ENCODE results near the gene CDKN2D.

Gene CDKN2D

GRCh38 chr19:10555610-10555973 is 13.2 kb downstream of the CDKN2D start:
- Histone ChIP-seq H2BK12ac (ENCODE audit: low read length) (no peak overlapping the region), H3K27me3 (ENCODE audit: insufficient read depth, low read length) (no peaks in the 10 kb centered on the region), H3K4me1 (ENCODE audit: control insufficient read depth in 1 of 2, insufficient read depth in 2 of 2, low read length in 2 of 2) (no peaks in the 10 kb centered on the region), H2AK5ac (ENCODE audit: low read length) (no peak overlapping the region), H3K14ac (ENCODE audit: low read length) (no peak overlapping the region), H3K4me2 (ENCODE audit: low read length) (no peak overlapping the region), H3K79me1 (ENCODE audit: low read length) (no peaks in the 10 kb centered on the region), H4K8ac (ENCODE audit: low read depth, low read length) (no peak overlapping the region), H2BK5ac (ENCODE audit: low read depth, low read length, poor library complexity) (no peak overlapping the region), H3K4ac (ENCODE audit: low read depth, low read length) (no peak overlapping the region), H3K9ac (ENCODE audit: low read length) (no peak overlapping the region), H3K27ac (ENCODE audit: low read depth, low read length) (no peak overlapping the region), H3K79me2 (ENCODE audit: control insufficient read depth, insufficient read depth, low read length, poor library complexity) (no peaks in the 10 kb centered on the region), H3K18ac (ENCODE audit: low read length) (no peak overlapping the region), H2AFZ (ENCODE audit: insufficient read depth, low read length, poor library complexity) (no peak overlapping the region), H3K23ac (ENCODE audit: low read length) (no peak overlapping the region), H2BK120ac (ENCODE audit: insufficient read depth, low read length, poor library complexity) (no peak overlapping the region), H4K12ac (ENCODE audit: low read depth, low read length) (no peak overlapping the region), H3K4me3 (ENCODE audit: low read depth, low read length) (no peak overlapping the region), H4K91ac (ENCODE audit: low read depth, low read length) (no peak overlapping the region), H3K9me3 (ENCODE audit: insufficient read depth, low read depth, low read length) (peaks cover 5% of the 10 kb centered on the region), H3K36me3 (ENCODE audit: control insufficient read depth in 1 of 2, insufficient read depth in 2 of 2, low read length in 2 of 2) (peaks cover 67 to 73% of the 10 kb centered on the region in 2 experiments)
- DNase-seq = no peak
- no CpG with 5 or more reads among the region's 7 CpGs for WGBS (ENCODE audit: extremely low coverage, insufficient coverage, insufficient read length)

GRCh38 chr19:10554760-10555609 is 13.8 kb downstream of the CDKN2D start:
- no CpG with 5 or more reads among the region's 30 CpGs for WGBS (ENCODE audit: extremely low coverage, insufficient coverage, insufficient read length)
- Histone ChIP-seq H3K14ac (ENCODE audit: low read length) (no peak overlapping the region), H3K4me2 (ENCODE audit: low read length) (no peak overlapping the region), H3K27me3 (ENCODE audit: insufficient read depth, low read length) (no peaks in the 10 kb centered on the region), H3K79me1 (ENCODE audit: low read length) (no peaks in the 10 kb centered on the region), H2BK12ac (ENCODE audit: low read length) (no peak overlapping the region), H2AK5ac (ENCODE audit: low read length) (no peak overlapping the region), H4K91ac (ENCODE audit: low read depth, low read length) (no peak overlapping the region), H3K36me3 (ENCODE audit: control insufficient read depth in 1 of 2, insufficient read depth in 2 of 2, low read length in 2 of 2) (peaks cover 61 to 70% of the 10 kb centered on the region in 2 experiments), H3K18ac (ENCODE audit: low read length) (no peak overlapping the region), H3K79me2 (ENCODE audit: control insufficient read depth, insufficient read depth, low read length, poor library complexity) (no peaks in the 10 kb centered on the region), H2AFZ (ENCODE audit: insufficient read depth, low read length, poor library complexity) (no peak overlapping the region), H3K4ac (ENCODE audit: low read depth, low read length) (no peak overlapping the region), H3K27ac (ENCODE audit: low read depth, low read length) (no peak overlapping the region), H4K8ac (ENCODE audit: low read depth, low read length) (no peak overlapping the region), H2BK5ac (ENCODE audit: low read depth, low read length, poor library complexity) (no peak overlapping the region), H3K23ac (ENCODE audit: low read length) (no peak overlapping the region), H3K9ac (ENCODE audit: low read length) (no peak overlapping the region), H2BK120ac (ENCODE audit: insufficient read depth, low read length, poor library complexity) (no peak overlapping the region), H3K4me3 (ENCODE audit: low read depth, low read length) (no peak overlapping the region), H4K12ac (ENCODE audit: low read depth, low read length) (no peak overlapping the region), H3K4me1 (ENCODE audit: control insufficient read depth in 1 of 2, insufficient read depth in 2 of 2, low read length in 2 of 2) (no peaks in the 10 kb centered on the region), H3K9me3 (ENCODE audit: insufficient read depth, low read depth, low read length) (peaks cover 5% of the 10 kb centered on the region)
- DNase-seq = no peak

GRCh38 chr19:10553943-10554381 is 14.8 kb downstream of the CDKN2D start:
- Histone ChIP-seq H3K4me1 (ENCODE audit: control insufficient read depth in 1 of 2, insufficient read depth in 2 of 2, low read length in 2 of 2) (no peaks in the 10 kb centered on the region), H2BK5ac (ENCODE audit: low read depth, low read length, poor library complexity) (no peak overlapping the region), H4K91ac (ENCODE audit: low read depth, low read length) (no peak overlapping the region), H3K79me1 (ENCODE audit: low read length) (no peaks in the 10 kb centered on the region), H2AK5ac (ENCODE audit: low read length) (no peak overlapping the region), H3K27ac (ENCODE audit: low read depth, low read length) (no peak overlapping the region), H4K12ac (ENCODE audit: low read depth, low read length) (no peak overlapping the region), H2BK120ac (ENCODE audit: insufficient read depth, low read length, poor library complexity) (no peak overlapping the region), H2AFZ (ENCODE audit: insufficient read depth, low read length, poor library complexity) (no peak overlapping the region), H3K9me3 (ENCODE audit: insufficient read depth, low read depth, low read length) (peaks cover 5% of the 10 kb centered on the region), H3K36me3 (ENCODE audit: control insufficient read depth in 1 of 2, insufficient read depth in 2 of 2, low read length in 2 of 2) (peaks cover 54 to 63% of the 10 kb centered on the region in 2 experiments), H3K9ac (ENCODE audit: low read length) (no peak overlapping the region), H3K79me2 (ENCODE audit: control insufficient read depth, insufficient read depth, low read length, poor library complexity) (no peaks in the 10 kb centered on the region), H3K4ac (ENCODE audit: low read depth, low read length) (no peak overlapping the region), H3K27me3 (ENCODE audit: insufficient read depth, low read length) (no peaks in the 10 kb centered on the region), H3K4me3 (ENCODE audit: low read depth, low read length) (no peak overlapping the region), H4K8ac (ENCODE audit: low read depth, low read length) (no peak overlapping the region), H3K23ac (ENCODE audit: low read length) (no peak overlapping the region), H3K4me2 (ENCODE audit: low read length) (no peak overlapping the region), H2BK12ac (ENCODE audit: low read length) (no peak overlapping the region), H3K18ac (ENCODE audit: low read length) (no peak overlapping the region), H3K14ac (ENCODE audit: low read length) (no peak overlapping the region)
- DNase-seq = no peak
- no CpG with 5 or more reads among the region's 12 CpGs for WGBS (ENCODE audit: extremely low coverage, insufficient coverage, insufficient read length)

- no peak overlapping the region for H3K23ac ChIP-seq (ENCODE audit: low read length)
- no peak for DNase-seq
- WGBS (ENCODE audit: extremely low coverage, insufficient coverage, insufficient read length) = no CpG with 5 or more reads among the region's 13 CpGs
Measured at GRCh38 chr19:10553087-10553667, 15.6 kb downstream of the CDKN2D start.

More at GRCh38 chr19:10553087-10553667, 15.6 kb downstream of the CDKN2D start:
- no peak overlapping the region for H3K4ac ChIP-seq (ENCODE audit: low read depth, low read length)
- no peak overlapping the region for H3K14ac ChIP-seq (ENCODE audit: low read length)
- no peak overlapping the region for H3K4me3 ChIP-seq (ENCODE audit: low read depth, low read length)
- peaks cover 5% of the 10 kb centered on the region for H3K9me3 ChIP-seq (ENCODE audit: insufficient read depth, low read depth, low read length)
- no peak overlapping the region for H4K8ac ChIP-seq (ENCODE audit: low read depth, low read length)
- no peaks in the 10 kb centered on the region for H3K79me2 ChIP-seq (ENCODE audit: control insufficient read depth, insufficient read depth, low read length, poor library complexity)
- H2AK5ac ChIP-seq (ENCODE audit: low read length) = no peak overlapping the region
- H2BK12ac ChIP-seq (ENCODE audit: low read length) = no peak overlapping the region
- no peaks in the 10 kb centered on the region for H3K79me1 ChIP-seq (ENCODE audit: low read length)
- H3K9ac ChIP-seq (ENCODE audit: low read length) = no peak overlapping the region
- no peaks in the 10 kb centered on the region for H3K27me3 ChIP-seq (ENCODE audit: insufficient read depth, low read length)
- no peak overlapping the region for H2BK120ac ChIP-seq (ENCODE audit: insufficient read depth, low read length, poor library complexity)
- H2BK5ac ChIP-seq (ENCODE audit: low read depth, low read length, poor library complexity) = no peak overlapping the region
- H3K4me1 ChIP-seq (ENCODE audit: control insufficient read depth in 1 of 2, insufficient read depth in 2 of 2, low read length in 2 of 2) = no peaks in the 10 kb centered on the region
- H4K91ac ChIP-seq (ENCODE audit: low read depth, low read length) = no peak overlapping the region
- H3K36me3 ChIP-seq (ENCODE audit: control insufficient read depth in 1 of 2, insufficient read depth in 2 of 2, low read length in 2 of 2) = peaks cover 54 to 67% of the 10 kb centered on the region in 2 experiments
- no peak overlapping the region for H4K12ac ChIP-seq (ENCODE audit: low read depth, low read length)
- no peak overlapping the region for H3K27ac ChIP-seq (ENCODE audit: low read depth, low read length)
- H3K18ac ChIP-seq (ENCODE audit: low read length) = no peak overlapping the region
- H2AFZ ChIP-seq (ENCODE audit: insufficient read depth, low read length, poor library complexity) = no peak overlapping the region
- no peak overlapping the region for H3K4me2 ChIP-seq (ENCODE audit: low read length)

Measured in trophoblast cell (in vitro differentiated cells and primary cell).